HG03565 (cell line): ENCODE measurements around the gene DDX6.
"Not testable (repeated sequence)": the region's sequence is repeated elsewhere in the genome, so short reads cannot be mapped to it uniquely, and the experiment has no call there.

Experiments used
- ATAC-seq: cut with Tn5 transposase; IDR thresholded peaks from one replicate; pipeline ENCODE4 v1.9.1; 2021; ENCODE audit warnings: mild to moderate bottlenecking, moderate library complexity; ENCODE audit not compliant: unreplicated experiment

The DDX6 gene

DNA sequence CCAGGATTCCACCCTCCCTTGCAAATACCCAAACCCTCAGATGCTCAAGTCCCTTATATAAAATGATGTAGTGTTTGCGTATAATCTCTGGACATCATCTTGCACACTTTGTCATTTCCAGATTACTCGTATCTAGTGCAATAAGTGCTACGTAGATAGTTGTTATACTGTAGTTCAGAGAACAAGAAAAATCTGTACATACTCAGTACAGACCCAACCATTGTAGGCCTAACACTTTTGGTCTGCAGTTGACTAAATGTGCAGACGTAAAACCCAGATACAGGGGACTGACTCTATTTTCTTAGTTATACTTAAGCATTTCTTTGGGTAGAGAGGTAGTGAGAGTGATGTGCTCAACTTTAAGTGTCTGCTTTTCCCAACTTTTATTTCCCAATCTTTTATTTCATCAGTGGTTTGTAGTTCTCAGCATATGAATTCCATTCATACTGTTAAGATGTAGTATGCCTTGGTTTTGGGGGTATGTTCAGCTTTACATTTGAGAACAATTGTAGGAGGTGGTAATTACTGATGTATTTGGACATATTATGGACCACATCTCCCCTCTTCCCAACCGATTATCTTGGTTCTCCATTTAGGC, 43.9 kb downstream of the DDX6 start:
- ATAC-seq, result no peak

DNA sequence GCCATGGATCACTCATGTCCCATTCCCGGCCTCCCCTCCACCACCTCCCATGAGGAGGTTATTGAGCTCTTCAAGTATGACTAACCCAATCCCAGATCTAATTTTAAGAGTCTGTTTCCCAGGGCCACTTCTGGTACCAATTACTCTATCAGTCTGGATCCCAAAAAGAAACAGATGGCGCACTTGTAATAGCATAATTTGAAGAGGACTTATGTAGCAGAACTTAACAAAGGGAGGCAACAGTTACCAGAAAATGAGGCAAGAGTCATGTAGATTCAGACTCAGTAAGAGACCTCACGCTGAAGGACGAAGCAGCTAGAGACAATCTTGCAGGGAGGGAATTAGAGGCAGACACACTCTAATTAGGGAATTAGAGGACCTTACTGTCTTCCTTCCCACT, 46.9 kb downstream of the DDX6 start:
- ATAC-seq, result no peak

GRCh38 chr11:118742304-118742703, 48.7 kb downstream of the DDX6 start:
- ATAC-seq, result no peak

GRCh38 chr11:118740892-118741291, 50.1 kb downstream of the DDX6 start:
- no peak for ATAC-seq

DNA sequence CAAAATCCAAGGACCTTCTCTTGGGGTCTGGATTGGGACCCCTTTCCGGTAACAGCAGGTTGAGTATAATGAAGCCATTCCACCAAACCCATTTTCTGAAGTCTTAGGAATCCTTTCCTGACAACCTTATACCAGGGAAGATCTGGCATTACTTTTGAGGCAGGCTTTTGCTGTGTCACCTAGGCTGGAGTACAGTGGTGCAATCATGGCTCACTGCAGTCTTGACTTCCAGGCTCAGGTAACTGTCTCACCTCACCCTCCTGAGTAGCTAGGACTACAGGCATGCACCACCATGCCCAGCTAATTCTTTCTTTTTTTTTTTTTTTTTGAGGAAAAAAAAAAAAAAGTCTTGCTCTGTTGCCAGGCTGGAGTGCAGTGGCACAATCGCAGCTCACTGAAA, 55.8 kb downstream of the DDX6 start:
- no peak for ATAC-seq

DNA sequence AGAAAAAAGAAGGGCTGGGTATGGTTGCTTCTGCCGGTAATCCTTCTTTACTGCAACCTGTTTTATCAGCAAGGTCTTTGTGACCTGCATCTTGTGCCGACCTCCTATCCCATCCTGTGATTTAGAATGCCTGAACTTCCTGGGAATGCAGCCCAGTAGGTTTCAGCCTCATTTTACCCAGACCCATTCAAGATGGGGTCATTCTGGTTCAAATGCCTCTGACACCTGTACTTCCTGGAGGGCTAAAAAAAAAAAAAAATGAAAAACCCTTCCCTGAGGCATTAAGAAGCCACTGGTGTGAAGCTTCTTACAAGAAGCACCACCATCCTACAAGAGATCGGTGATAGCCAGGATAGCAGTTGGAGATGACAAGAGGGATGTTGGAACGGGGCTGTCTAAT, 56.9 kb downstream of the DDX6 start:
- no peak for ATAC-seq

GRCh38 chr11:118729753-118730152, 61.2 kb downstream of the DDX6 start:
- not testable (repeated sequence) for ATAC-seq

DNA sequence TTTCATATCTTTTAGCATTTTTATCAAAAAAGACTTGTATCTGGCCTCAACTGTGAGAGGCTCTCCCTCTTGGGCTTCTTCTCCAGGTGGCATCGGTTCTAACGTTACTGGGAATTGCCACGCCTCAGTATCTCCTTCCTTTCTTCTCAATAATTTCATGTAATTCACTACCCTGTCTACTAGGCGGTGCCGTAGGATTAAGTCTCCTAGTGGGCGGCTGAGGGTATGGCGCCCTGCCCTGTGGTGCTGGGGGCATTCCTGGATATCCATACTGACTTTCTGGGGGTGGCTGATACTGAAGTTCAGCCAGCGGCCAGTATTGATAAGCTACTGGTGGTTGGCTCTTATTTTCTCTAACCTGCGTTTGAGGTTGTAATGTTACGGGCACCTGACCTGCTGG, 62.9 kb downstream of the DDX6 start:
- ATAC-seq, result not testable (repeated sequence)

- not testable (repeated sequence) for ATAC-seq
Observed at GRCh38 chr11:118727721-118728066, 63.3 kb downstream of the DDX6 start.

DNA sequence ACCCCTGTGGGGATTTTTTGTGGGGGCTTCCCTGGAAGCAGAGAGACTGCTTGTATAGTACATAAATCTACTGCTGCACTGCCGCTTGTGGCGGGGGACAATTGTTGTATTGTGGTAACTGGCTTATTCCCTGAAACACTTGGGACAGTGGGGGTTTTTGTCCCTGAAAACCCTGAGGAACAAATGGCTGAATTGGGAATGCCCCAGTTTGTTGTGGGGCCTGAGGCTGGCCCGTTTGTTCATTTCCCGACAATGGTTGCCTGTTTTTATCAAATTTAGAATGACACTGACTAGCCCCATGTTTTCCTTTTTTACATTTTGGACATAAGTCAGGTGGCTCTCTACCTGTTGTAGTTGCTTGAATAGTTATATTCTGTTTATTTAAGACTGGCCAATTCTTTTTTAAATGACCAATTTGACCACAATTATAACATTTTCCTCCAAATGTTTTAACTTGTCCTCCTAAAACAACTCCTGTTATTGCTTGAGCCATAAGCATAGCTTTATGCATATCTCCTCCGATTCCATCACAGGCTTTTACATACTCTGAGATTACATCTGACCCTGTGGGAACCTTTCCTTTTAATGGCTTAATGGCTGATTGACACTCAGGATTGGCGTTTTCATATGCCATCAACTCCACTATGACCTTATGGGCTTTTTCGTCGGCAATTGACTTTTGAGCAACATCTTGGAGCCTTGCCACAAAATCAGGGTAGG, 63.8 kb downstream of the DDX6 start:
- not testable (repeated sequence) for ATAC-seq

- ATAC-seq, result not testable (repeated sequence)
Observed at GRCh38 chr11:118721478-118722015, 69.4 kb downstream of the DDX6 start.

DNA sequence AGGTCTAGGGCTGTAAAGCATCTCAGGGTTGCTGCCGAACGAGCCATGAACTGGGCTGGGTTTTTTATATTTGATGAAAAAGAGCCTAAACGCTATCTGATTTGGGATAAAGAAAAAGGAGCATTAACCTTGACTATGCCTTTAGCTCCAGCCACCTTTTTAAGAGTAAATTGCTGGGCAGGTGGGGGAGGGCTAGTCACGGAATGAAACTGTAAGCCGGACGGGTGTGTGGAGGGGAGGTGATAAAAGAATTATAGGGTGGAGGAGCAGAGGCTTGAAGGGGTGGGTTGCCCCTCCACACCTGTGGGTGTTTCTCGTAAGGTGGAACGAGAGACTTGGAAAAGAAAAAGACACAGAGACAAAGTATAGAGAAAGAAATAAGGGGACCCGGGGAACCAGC, 70.2 kb downstream of the DDX6 start:
- not testable (repeated sequence) for ATAC-seq

DNA sequence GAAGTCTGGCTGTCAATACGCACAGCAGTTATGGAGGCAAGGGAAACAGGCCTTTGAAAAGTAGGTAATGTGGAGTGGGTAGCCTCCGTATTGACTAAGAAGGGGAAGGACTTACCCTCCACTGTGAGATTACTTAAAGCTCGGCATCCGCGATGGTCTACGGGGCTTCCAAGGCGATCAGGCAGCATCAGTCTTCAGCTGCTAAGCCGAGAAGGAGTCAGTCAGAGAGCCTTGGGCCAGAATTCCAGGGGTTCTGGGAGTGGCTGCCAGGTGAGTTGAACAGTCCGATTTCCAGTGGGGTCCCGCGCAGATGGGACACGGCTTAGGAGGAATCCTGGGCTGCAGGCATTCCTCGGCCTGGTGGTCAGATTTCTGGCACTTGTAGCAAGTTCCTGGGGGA, 70.9 kb downstream of the DDX6 start:
- not testable (repeated sequence) for ATAC-seq

DNA sequence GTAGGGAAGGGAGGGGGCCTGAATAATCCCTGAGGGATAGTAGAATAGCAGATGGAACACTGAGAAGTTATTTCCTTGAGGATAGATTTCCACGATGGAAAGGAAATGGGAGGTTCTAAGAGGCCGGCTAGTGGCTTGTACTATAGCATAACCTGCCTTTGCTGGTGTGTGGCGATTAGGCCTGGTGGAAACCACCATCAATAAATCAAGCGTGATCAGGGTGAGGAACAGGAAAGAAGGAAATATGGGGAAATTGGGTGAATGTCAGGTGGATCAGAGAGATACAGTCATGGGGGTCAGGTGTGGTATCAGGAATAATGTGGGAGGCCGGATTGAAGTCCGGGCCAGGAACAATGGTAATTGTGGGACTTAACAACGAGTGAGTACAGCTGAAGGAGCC, 72.4 kb downstream of the DDX6 start:
- not testable (repeated sequence) for ATAC-seq

DNA sequence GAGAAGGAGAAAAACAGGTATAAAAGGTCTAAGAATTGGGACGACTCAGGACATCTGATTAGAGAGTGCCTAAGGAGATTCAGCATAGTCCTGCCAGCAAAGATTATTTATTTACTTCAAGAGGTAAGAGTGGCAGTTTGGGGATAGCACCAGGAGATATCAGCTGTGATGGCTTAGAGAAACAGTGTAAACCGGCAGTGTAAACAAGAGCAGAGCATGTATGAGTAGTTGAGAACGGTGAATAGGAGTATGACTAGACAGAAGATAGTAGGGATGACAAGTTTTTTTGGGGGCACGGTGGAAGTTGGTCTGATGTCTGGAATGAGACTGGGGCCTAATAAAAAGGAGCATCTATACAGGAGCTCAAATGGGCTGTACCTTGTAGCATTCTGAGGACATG, 73.2 kb downstream of the DDX6 start:
- not testable (repeated sequence) for ATAC-seq

GRCh38 chr11:118717221-118717620, 73.7 kb downstream of the DDX6 start:
- ATAC-seq, result not testable (repeated sequence)

- no peak for ATAC-seq
Observed at GRCh38 chr11:118715837-118716260, 75.1 kb downstream of the DDX6 start.

DNA sequence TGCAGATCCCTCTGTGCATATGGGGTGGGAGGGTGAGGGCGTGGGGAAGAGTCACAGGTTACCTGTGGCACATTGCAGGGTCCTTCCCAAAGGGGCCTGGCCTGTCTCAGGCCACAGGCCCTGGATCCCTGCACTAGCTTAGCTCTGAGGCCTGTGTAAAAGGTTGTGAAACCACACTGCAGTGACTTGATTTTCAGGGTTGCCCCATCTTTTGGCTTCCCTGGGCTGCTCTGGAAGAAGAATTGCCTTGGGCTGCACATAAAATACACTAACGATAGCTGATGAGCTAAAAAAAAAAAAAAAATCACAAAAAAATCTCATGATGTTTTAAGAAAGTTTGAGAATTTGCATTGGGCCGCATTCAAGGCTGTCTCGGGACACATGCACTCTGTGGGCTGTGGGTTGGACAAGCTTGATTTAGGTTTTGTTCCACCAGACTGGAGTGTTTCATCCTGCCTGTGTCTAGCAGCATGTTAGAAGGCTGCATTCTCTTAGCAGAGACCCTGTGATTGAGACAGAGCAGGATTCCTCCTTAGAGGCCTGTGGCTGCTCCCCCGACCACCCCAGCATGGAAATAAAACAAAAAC, 75.6 kb downstream of the DDX6 start:
- ATAC-seq, result no peak

DNA sequence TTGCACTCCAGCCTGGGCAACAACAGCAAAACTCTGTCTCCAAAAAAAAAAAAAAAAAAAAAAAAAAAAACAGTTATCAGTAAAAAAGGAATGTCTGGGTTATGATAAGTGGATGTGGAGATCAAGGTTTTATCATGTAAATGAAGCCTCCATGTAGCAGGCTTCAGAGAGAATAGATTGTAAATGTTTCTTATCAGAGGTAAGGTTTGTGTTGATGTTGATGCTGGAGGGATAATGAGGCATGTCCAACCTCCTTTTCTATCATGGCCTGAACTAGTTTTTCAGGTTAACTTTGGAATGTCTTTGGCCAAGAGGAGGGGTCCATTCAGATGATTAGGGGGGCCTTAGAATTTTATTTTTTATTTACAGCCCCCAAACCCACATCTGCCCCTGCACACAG, 76.1 kb downstream of the DDX6 start:
- no peak for ATAC-seq

- ATAC-seq, result not testable (repeated sequence)
Observed at GRCh38 chr11:118714416-118714815, 76.5 kb downstream of the DDX6 start.

DNA sequence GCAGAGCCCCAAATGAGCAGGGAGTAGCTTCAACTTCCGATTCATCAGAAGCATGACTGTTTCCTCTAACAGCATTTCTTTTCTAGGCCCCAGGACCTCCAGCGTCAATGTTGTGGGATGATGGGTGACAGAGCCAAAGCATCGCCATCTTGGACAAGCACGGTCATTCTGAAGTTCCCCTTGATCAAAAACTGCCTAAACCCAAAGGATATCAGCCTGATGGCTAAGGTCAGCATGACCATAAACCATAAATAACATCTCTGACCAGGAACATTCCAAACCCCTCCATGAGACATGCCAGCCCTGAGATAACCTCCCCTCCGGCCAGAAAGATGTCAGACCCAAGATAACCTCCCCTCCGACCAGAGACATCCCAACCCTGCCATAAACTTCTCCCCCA, 82.7 kb downstream of the DDX6 start:
- ATAC-seq, result no peak

DNA sequence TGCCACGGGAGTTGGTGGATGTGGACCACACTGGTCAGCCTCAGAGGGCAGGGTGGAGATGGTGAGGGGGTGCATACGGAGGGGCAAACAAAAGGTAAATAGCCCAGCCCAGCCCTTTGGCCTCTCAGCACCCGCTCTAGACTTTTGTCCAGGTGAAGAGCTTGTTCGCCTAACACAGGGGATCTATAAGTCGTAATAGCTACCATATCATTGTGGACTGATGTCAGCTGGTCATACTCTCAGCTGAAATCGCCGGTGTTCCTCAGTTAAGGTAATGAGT, 84.5 kb downstream of the DDX6 start:
- ATAC-seq, result no peak
